HG02870 (cell line): ENCODE data around the gene SNAPC4.

ENCODE experiments used
- ATAC-seq: cut with Tn5 transposase; IDR thresholded peaks from one replicate; pipeline ENCODE4 v1.9.1; 2021; ENCODE audit warnings: mild to moderate bottlenecking, moderate library complexity; ENCODE audit not compliant: unreplicated experiment

SNAPC4 gene

DNA sequence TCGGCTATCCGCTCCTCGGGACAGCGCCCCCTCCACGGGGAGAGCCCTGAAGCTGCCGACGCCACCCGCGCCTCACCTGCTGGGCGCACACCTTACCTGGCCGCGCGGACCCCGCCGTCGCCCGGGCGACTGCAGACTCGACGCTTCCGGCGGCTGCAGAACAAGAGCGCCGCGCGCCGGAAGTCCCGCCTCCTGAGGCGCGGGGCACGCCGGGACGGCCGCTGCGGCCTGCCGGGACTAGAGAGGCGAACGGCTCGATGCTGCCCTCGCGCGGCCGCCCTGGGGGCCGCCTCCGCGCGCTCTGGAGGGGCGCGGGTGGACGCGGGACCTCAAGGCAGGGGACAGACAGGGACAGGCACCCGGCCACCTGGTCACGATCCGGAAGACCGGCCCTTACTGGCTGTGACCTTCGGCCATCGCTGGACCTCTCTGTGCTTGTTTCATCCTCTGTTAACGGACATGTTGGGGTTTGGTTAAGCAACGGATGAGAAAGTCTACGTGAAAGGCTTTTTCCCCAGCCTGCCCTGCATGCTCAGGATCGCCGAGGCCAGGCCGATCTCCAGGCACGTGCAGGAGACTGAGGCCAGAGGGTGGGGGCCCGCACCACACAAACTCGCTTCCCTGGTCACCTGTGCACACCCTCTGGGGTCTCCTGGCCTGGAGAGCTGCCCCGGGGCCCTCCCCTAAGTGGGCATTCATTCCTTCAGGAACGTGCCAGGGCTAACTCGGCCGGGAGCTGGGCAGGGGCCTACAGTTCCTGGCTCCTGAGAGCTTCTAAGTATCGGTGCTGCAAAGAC, at the start of gene SNAPC4:
SNAPC4 (minus strand) TSS at position 133 of the 797 bp plus-strand sequence. CDS start 1,742 bp downstream, outside the sequence.
- peak; percentile 52 for ATAC-seq

- no peak for ATAC-seq
Measured at GRCh38 chr9:136448655-136449054, 48.7 kb upstream of the SNAPC4 start.

DNA sequence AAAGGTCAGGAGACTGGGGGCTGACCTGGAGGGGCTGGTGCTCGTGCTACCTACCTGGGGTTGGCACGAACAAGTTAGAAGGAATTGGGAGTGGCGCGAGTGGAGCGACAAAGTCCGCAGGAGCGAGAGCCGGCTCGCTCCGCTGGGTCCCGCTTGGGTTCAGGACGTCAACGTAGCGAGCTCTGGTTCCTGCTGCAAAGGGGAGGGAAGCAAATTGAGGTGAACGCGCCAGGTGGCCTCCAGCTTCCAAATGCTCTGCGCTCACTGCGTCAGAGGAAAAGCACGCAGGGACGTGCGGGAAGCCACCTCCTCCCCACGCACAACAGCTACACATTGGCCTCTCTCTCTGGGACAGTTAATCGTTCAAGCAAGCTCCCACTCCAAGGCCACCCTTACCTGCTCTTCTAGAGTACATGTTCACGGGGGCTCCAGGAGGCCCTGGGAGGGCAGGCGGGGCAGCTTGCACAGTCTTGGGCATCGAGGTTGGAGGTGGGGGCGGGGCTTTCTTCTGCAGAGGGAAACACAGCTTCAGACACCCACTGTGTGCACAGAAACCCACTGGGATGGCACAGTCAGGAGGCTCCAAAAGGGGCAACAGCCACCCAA, 47.3 kb upstream of the SNAPC4 start:
- no peak for ATAC-seq

GRCh38 chr9:136445799-136446198, 45.8 kb upstream of the SNAPC4 start:
- no peak for ATAC-seq

DNA sequence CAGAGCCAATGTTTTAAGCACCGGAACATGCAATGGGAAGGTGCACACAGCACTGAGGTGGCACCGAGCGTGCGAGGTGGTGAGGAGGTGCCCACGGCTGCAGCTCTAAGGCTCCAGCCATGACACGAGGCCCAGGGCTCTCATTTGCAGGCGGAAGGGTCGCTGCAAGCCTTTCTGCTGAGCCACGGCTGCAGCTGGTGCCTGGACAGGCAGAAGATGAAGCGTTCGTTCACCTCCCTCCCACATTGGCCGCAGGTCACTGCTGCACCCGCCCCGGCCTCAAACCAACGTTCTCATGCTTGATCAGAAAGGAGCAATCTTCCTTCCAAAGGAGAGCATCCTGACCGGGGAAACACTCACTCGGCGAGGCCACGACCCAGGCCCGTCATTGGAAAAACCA, 44.1 kb upstream of the SNAPC4 start:
- ATAC-seq, result no peak

DNA sequence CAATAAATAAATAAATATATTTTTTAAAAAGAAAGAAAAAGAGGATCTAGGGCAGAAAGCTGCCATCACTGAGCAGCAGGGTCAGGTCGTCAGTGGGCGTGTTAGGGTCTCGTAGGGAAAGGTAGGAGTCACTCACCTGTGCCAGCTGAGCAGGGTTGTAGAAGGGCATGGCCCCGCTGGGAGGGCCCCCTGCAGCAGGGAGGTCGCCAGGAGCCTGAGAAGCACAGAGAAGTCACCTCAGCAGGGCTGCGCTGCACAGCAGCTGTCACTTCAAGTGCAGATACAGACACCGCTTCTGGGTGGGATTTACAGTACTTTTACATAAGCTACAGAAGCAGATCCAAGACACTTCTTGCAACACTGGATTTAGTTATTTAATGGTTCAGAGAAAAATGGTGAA, 43.7 kb upstream of the SNAPC4 start:
- no peak for ATAC-seq

- ATAC-seq, result no peak
Measured at GRCh38 chr9:136443087-136443486, 43.1 kb upstream of the SNAPC4 start.

- no peak for ATAC-seq
Measured at GRCh38 chr9:136442265-136442664, 42.3 kb upstream of the SNAPC4 start.

DNA sequence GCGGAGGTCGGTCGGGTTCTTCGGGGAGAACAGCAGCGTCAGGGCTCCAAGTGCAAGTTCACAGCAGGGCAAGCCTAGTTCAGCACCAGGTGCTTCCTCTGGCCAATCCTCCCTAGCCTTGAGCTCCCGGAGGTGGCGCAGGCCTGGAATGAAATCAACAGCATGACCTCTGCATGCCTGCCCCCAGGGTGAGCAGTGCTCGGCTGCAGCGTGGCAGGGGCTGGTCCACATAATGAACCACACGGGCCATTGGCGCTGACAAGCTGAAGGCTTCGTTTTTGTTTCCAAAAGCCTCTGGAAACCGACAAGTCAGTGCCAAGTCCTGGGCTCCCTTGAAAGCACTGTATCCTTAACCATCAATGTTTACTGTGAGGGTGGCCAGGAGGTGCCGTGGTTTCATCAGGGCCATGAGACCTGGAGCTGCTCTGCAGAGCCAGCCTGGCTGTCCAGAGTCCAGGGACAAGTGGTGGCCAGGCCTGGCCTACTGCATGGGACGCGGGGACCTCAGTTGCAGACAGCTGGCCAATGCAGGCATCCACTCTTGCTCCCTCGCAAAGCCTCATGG, 41.8 kb upstream of the SNAPC4 start:
- ATAC-seq, result no peak

DNA sequence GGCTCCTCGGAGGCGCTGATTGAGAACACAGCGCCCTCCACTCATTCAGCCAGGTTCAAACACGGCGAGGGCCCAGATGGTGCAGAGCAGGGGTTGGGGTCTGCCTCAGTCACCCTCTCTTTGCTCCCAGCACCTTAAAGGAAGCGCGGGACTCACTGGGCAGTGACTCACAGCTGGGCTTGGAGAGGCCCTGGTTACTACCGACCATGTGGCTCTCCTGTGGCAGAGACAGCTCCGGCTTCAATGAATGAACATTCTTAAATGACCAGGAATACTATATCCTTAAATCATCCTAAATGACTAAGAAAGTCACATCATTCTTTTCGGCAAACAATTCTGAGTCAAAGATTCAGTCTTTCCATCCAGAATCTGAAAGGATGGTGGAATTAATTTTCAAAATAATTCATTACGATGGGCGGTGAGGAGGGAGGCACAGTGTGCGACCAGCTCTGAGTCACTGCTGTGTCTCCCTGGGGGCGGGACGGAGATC, 41.3 kb upstream of the SNAPC4 start:
- no peak for ATAC-seq

- peak; percentile 44 for ATAC-seq
Measured at GRCh38 chr9:136439481-136440408, 39.8 kb upstream of the SNAPC4 start, which contains the start of gene INPP5E. TSS of gene INPP5E (minus strand) at chr9:136439845. CDS start at chr9:136439419, 426 bp downstream.

- ATAC-seq, result peak; percentile 37
Measured at GRCh38 chr9:136438548-136439480, 38.8 kb upstream of the SNAPC4 start.

DNA sequence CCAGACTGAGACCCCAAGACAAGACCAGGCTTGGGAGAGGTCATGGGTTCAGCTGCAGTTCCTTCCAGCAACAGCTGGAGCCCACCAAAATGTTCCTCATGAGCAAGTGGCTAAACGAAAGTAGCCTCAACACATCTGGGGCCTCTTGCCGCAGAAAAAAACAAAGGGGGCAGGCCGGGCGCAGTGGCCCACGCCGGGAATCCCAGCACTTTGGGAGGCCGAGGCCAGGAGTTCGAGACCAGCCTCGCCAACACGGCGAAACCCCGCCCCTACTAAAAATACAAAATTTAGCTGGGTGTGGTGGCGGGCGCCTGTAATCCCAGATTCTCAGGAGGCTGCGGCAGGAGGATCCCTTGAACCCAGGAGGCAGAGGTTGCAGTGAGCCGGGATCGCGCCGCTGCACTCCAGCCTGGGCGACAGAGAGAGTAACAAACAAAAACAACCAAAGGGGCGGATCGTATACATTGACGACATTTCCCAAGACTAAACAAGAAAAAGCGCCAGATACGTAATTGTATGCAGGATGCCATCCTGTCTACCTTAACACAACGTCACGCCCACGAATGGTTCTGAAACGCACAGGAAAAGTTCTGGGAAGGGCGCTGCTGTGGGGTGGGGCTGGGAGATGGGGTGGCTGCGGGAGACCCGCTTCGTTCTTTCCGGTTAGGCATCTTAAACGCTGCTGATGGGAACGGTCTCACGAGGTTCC, 38.0 kb upstream of the SNAPC4 start:
- ATAC-seq, result no peak

- ATAC-seq, result no peak
Measured at GRCh38 chr9:136437430-136437829, 37.5 kb upstream of the SNAPC4 start.

- ATAC-seq, result no peak
Measured at GRCh38 chr9:136436055-136436634, 36.2 kb upstream of the SNAPC4 start.

DNA sequence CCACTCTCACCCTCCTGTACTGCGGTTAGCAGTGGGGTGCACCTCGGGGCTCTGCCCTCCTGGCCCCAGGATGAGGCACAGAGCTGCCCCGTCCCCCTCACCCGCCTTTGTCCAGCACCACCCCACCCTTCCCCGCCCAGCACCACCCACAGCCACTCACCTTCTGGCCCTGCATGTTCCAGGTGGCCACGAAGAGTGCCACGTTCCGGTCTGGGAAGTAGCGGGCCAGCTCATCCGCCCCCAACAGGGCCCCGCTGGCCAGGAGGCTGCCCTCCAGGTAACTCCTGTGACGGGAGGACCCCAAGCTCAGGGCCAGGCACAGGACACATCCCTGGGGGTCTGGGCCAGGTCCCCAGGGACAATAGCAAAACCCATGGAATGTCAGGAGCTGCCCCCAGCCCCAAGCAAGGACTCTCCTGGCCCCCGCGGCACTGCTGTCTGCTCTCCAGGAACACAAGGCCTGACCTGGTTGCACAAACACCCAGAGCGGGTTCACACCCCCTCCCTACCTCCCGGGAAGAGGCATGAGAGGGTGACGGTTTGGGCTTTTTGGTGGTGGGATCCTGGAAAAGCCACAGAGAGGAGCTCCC, 34.7 kb upstream of the SNAPC4 start:
- ATAC-seq, result no peak

DNA sequence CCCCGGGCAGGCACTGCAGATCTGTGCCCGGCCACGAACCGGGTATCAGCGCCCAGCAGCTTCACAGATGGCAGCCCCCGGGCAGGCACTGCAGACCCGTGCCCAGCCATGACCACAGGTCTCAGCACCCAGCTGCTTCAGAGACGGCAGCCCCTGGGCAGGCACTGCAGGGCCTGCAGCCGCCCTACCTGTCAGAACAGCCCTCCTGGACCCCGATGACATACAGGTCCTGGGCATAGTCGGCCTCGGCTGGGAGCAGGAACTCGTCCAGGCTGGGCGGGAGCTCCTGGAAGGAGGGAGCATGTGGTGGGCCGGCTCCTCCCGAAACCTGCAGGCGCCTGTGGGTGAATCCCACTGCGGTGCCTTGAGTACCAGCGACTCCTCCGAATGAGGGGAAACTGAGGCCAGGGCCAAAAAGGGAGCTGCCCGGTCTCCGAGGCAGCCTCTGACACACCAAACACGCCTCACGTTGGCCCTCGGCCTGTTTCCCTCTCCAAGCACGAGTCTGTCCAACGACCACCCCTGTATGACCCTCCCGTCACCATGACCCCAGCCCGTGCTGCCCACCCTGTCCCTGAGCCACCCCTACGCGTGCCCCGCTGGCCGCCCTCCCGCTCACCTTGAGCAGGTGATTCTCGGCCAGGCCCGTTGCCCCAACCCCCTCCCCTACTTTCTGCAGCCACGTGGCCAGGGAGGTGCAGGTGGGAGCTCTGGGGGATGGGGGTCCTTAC, 34.0 kb upstream of the SNAPC4 start:
- no peak for ATAC-seq
